AG09309 (cell line): ENCODE measurements around the gene SLC22A2.

Experiments
- DNase-seq: peaks from one replicate; pipeline ENCODE4 v3.0.0-alpha.2; 2010; ENCODE audit warnings: low read depth
- H3K4me3 ChIP-seq: 2 replicates; pipeline ENCODE4 v1.5.1; 2011; ENCODE audit warnings: mild to moderate bottlenecking, low read depth, low read length, moderate library complexity; ENCODE audit not compliant: control insufficient read depth
- TF ChIP-seq, protein P1 (sequence below): IDR thresholded peaks from 2 replicates; pipeline ENCODE4 v1.5.1; 2011; ENCODE audit warnings: mild to moderate bottlenecking, low read depth, low read length, inconsistent platforms; ENCODE audit not compliant: insufficient read depth, control insufficient read depth; ENCODE audit errors: missing control alignments

Gene SLC22A2

GRCh38 chr6:160269023-160269521, 10.5 kb upstream of the SLC22A2 start:
- TF ChIP-seq, protein P1, sequence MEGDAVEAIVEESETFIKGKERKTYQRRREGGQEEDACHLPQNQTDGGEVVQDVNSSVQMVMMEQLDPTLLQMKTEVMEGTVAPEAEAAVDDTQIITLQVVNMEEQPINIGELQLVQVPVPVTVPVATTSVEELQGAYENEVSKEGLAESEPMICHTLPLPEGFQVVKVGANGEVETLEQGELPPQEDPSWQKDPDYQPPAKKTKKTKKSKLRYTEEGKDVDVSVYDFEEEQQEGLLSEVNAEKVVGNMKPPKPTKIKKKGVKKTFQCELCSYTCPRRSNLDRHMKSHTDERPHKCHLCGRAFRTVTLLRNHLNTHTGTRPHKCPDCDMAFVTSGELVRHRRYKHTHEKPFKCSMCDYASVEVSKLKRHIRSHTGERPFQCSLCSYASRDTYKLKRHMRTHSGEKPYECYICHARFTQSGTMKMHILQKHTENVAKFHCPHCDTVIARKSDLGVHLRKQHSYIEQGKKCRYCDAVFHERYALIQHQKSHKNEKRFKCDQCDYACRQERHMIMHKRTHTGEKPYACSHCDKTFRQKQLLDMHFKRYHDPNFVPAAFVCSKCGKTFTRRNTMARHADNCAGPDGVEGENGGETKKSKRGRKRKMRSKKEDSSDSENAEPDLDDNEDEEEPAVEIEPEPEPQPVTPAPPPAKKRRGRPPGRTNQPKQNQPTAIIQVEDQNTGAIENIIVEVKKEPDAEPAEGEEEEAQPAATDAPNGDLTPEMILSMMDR: no peak
- H3K4me3 ChIP-seq: no peak overlapping the region
- DNase-seq: no peak

DNA sequence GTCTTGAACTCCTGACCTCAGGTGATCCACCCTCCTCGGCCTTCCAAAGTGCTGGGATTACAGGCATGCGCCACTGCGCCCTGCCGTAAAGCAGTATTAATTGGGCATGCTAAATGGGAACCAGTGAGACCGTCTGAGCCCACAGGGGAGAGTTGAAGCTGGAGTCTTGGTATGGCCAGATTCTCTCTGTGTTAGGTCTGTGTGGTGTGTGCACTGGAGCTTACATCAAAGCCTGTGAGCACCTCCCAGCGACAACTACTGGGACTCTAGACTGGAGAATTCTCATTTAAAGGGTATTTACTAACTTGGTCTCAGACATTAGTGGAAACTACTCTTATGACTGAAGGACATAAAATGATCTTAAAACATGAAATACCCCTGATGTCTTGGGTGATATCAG, 8.5 kb upstream of the SLC22A2 start:
- DNase-seq: no peak
- TF ChIP-seq, protein P1: no peak
- H3K4me3 ChIP-seq: no peak overlapping the region

GRCh38 chr6:160265869-160266476, 7.4 kb upstream of the SLC22A2 start:
- TF ChIP-seq, protein P1: no peak

DNA sequence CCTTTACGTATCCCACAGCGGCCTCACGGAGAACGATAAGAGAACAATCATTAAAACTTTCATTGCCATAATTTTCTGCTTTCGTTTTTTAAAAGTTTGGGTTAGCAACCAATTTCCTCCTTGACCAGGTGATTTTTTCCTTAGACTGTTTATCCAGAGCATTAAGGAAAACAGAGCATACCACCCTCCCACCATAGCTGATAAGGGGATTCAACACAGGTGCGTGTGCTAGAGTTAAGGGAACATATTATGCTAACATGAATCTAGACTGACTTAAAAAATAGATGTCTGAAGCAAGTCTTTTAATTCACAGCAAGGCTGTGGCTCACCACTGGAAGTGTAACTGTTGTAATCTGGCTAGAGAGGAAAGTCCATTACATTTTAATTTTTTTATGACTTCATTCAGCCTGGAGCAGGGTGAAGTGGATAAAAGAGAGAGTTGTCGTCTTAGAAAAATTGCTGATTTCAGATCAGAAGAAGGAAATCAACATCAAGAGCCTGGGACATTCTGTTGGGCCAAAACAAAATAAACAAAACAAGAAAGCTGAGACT, 5.5 kb upstream of the SLC22A2 start:
- DNase-seq: no peak
- H3K4me3 ChIP-seq: no peak overlapping the region
- TF ChIP-seq, protein P1: no peak

More at GRCh38 chr6:160265869-160266476, 7.4 kb upstream of the SLC22A2 start:
- H3K4me3 ChIP-seq: no peak overlapping the region
- no peak for DNase-seq

DNA sequence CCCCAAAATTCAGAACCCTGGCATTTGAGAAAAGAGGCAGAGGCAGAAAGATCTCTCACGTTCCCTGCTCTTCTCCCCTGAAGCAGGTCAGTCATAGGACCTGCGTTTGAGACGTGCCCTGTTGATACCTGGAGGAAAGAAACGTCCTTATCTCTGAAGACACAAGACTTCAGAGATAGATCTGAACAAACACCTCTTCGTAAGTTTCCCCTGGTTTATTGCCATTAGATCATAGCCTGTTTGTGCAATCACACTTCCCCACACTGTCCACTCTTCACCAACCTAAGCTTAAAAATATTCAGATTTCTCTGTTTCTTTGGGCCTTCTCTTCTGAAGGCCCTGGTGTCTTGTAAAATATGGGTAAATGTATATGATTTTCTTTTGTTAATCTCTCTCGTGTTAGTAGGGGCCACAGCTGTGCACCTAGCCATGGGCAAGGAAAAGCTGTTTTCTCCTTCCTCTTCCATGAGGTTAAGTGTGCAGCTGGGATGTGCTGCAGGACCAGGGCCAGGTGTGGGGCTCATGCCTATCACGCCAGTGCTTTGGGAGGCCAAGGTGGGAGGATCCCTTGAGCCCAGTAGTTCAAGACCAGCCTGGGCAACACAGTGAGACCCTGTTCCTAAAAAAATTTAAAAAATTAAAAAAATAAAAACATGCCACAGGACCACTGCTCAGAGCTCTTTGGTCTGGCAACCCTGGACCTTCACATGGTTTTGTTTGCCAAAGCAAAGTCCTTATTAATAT, 4.7 kb upstream of the SLC22A2 start:
- DNase-seq: no peak
- TF ChIP-seq, protein P1: no peak
- no peak overlapping the region for H3K4me3 ChIP-seq

- TF ChIP-seq, protein P1: no peak
- H3K4me3 ChIP-seq: no peak overlapping the region
- DNase-seq: no peak
Observed at GRCh38 chr6:160261991-160262680, 3.5 kb upstream of the SLC22A2 start.
